ENCODE data around the gene RPL6. TPM values are rescaled to one million over a fixed set of nuclear protein-coding genes. Genes with fewer than 3 reads are reported as not detected.
"Not testable (repeated sequence)": the region's sequence is repeated elsewhere in the genome, so short reads cannot be mapped to it uniquely, and the experiment has no call there.

Gene RPL6
- polyA plus RNA-seq, 1 donor: 2,146 TPM

GRCh38 chr12:112425582-112426382, 16.4 kb upstream of the RPL6 start:
- DNase-seq: no peak

GRCh38 chr12:112424126-112424525, 14.7 kb upstream of the RPL6 start:
- DNase-seq: no peak

GRCh38 chr12:112422531-112422930, 13.1 kb upstream of the RPL6 start:
- no peak for DNase-seq

- no peak for DNase-seq
These were observed 12.0 kb upstream of the RPL6 start for GRCh38 chr12:112421363-112421762.

- no peak for DNase-seq
These were observed 11.3 kb upstream of the RPL6 start for GRCh38 chr12:112420740-112421139.

- peak; percentile 34 for DNase-seq
These were observed 10.1 kb upstream of the RPL6 start for GRCh38 chr12:112419297-112420133.

GRCh38 chr12:112418608-112419296, 9.3 kb upstream of the RPL6 start, which contains the start of gene PTPN11:
Gene PTPN11, plus strand, starts transcription at chr12:112418947. Its CDS starts 165 bp downstream, at chr12:112419112.
- DNase-seq: peak; percentile 84

GRCh38 chr12:112418273-112418607, 8.8 kb upstream of the RPL6 start:
- DNase-seq: no peak

- DNase-seq: not testable (repeated sequence)
These were observed 6.1 kb upstream of the RPL6 start for GRCh38 chr12:112415457-112415856.

GRCh38 chr12:112413855-112414625, 4.6 kb upstream of the RPL6 start:
- DNase-seq: no peak

GRCh38 chr12:112409906-112410244, 470 bp upstream of the RPL6 start:
- no peak for DNase-seq

- DNase-seq: no peak
These were observed 784 bp downstream of the RPL6 start for GRCh38 chr12:112408621-112409020.

GRCh38 chr12:112407683-112408082, 1.7 kb downstream of the RPL6 start:
- DNase-seq: not testable (repeated sequence)

GRCh38 chr12:112406519-112407488, 2.6 kb downstream of the RPL6 start:
- no peak for DNase-seq

- DNase-seq: no peak
These were observed 7.4 kb downstream of the RPL6 start for GRCh38 chr12:112401903-112402498.

GRCh38 chr12:112401054-112401453, 8.4 kb downstream of the RPL6 start:
- no peak for DNase-seq

GRCh38 chr12:112393328-112393727, 16.1 kb downstream of the RPL6 start:
- no peak for DNase-seq

- DNase-seq: not testable (repeated sequence)
These were observed 19.3 kb downstream of the RPL6 start for GRCh38 chr12:112389922-112390654.

- DNase-seq: no peak
These were observed 20.2 kb downstream of the RPL6 start for GRCh38 chr12:112389228-112389627.

GRCh38 chr12:112386726-112387125, 22.7 kb downstream of the RPL6 start:
- no peak for DNase-seq

All from left kidney (tissue), 2 donors.